Fibroblast of skin of scalp (primary cell): ENCODE results near the gene KRTAP4-7.
"Not testable (repeated sequence)": the region's sequence is repeated elsewhere in the genome, so short reads cannot be mapped to it uniquely, and the experiment has no call there.

Source experiments
- DNase-seq: peaks from one replicate; pipeline ENCODE4 v3.0.0-alpha.2; 2013

Gene KRTAP4-7

DNA sequence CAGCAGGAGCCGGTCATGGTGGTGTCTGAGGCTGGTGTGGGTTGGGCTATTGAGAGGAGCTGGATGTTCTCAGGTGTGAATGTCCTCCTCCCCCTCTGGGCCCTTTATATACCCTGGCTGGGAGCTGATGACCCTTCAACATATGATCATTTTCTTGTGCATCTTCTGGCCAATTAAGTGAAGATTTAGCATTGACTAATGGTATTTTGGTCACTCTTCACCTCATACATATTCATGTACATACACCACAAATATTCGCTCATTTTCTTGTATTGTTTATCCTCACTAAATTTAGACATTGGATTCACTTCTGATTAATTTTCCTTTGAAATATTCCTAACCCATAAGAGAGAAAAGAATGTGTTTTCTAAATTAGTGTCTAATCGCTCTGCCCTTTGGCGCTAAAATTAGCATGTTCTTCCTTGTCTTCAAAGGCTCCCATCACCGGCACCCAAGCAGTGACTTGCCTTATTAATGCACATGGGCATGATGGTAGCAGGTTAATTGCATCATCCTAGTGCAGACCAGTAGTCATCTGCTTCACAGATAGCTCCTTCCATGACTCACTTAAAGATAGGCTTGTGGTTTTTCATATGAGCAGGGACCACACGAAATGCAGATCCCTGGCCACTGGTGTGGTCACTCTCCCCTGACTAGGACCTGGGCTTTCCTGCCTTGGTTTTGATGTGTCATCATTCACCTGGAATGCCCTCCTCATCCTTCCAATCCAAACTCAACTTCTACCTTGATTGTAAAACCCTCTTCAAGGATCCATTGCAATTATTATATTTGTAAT, 17.9 kb upstream of the KRTAP4-7 start, which contains the start of gene KRTAP2-4:
Gene KRTAP2-4, minus strand, starts transcription at position 51 of the 796 bp plus-strand sequence. Its CDS starts 34 bp downstream, at position 17.
- peak; percentile 86 for DNase-seq

DNA sequence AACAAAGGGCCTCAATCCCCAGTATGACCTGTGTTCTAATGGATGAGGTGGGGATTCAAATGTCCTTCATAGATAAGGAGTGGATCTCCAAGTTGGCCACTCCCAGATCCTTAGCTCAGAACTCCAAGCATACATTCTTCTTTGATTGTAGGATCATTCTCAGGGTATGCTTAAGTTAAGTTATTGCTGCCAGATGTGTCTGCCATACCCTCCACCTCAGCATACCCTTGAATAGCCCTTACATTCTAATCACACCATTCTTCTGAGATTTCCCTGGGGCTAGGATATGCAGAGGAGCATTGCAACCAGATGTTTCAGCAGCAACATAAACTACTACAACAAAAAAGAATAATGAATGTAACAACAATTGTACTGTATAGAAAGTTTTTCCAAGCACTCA, 16.7 kb upstream of the KRTAP4-7 start:
- DNase-seq: peak; percentile 74

DNA sequence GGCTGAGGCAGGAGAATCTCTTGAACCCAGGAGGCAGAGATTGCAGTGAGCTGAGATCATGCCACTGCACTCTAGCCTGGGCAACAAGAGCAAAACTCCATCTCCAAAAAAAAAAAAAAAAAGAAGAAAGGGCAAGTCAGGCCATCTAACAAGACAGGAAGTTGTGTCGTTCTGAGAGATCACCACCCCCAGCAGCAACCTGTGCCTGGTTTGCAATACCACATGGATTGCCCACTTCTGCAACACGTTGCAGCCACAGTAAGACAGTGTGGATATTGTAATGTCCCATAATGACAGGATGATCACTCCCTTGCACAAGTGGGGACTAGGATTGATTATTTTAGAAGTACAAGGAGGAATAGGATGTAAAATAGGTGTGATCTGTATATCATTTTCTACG, 14.9 kb upstream of the KRTAP4-7 start:
- DNase-seq: no peak

DNA sequence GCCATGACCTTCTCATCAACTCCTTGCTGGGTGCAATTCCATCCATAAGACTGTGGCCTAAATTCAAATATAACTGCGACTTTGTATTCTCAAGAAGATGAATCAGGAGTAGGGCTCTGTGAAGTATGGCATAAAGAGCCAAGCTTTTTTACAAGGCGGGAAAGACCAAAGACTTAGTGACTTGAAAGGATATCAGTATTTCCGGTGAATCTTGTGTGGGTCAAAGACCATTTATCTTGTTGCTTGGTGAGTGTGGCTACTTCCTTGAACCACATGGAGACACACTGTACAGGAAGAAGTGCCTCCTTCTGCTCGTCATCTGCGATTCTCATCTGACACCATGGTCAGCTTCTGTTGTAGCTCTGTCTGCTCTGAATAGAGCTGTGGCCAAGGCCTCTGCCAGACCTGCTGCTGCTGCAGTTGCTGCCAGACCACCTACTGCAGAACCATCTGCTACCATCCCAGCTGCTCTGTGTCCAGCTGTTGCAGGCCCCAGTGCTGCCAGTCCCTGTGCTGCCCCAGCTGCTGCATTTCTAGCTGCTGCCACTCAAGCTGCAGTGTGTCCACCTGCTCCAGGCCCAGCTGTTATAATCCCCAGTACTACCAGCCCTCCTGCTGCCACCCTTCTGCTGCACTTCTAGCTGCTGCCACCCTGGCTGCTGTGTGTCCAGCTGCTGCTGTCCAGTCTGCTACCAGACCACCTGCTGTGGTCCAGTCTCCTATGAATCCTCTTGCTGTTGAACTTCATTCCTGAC, 12.2 kb upstream of the KRTAP4-7 start:
- DNase-seq: no peak

DNA sequence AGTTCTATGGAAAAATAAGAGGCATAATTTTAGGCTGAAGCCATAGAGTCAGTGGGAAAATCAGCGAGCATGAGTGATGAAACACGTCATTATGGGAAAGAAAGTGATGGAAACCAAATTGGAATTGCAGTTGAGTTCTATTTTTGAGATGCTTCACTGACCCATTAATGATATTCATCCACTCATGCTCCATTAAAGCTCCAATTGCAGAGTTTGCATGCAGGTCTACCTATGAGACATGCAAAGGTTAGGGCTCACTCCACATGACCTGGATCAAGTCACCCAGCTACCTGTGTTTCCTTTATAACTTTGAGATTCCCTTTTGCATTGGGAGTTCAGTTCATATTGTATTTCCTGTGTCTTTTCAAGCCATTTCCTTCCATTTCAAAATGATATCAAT, 10.3 kb upstream of the KRTAP4-7 start:
- no peak for DNase-seq

DNA sequence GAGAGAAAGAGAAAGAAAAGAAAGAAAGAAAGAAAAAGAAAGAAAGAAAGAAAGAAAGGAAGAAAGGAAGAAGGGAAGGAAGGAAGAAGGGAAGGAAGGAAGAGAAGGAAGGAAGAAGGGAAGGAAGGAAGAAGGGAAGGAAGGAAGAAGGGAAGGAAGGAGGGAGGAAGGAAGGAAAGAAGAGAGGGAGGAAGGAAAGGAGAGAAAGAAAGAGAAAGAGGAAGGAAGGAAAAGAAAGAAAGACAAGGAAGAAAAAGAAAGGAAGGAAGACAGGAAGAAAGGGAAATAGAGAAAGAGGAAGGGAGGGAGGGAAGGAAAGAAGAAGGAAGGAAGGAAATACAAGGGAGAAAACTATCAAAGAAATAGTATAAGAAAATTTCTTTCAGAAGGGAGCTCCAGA, 7.2 kb upstream of the KRTAP4-7 start:
- DNase-seq: no peak

DNA sequence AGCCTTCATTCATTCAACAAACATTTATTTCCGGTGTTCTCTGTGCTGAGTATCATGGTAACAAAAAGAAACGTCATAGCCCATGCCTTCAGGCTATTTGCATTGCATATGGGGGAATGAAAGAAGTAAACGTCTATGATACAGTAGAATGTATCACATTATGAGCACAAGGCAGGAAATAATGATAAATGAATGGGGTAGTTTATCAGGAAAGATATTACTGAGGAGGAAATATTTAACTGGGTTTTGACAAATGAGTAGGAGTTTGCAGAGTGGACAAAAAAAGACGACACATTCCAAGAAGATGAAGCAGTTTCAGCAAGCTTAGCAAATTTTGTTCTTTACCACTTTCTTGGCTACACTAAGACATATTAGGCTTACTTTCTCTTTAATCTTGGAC, 1.3 kb upstream of the KRTAP4-7 start:
- DNase-seq: no peak

DNA sequence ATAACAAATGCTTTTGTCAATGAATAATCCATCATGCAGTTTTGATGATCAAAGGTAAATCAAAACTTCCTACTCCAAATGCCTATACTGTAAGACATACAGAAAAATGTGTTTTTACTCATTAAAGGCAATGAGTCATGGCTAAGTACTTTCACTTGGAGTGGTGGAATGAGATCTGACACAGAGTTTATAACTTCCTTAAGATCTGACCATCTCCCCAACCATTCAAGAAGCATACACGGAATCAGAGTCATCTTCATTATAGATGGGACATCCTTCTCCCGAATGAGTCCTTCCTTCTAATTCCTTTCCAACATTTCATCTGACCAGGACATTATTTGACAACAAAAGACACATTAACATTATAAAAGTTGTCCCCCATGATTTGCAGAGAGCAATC, 523 bp upstream of the KRTAP4-7 start:
- DNase-seq: peak; percentile 78

DNA sequence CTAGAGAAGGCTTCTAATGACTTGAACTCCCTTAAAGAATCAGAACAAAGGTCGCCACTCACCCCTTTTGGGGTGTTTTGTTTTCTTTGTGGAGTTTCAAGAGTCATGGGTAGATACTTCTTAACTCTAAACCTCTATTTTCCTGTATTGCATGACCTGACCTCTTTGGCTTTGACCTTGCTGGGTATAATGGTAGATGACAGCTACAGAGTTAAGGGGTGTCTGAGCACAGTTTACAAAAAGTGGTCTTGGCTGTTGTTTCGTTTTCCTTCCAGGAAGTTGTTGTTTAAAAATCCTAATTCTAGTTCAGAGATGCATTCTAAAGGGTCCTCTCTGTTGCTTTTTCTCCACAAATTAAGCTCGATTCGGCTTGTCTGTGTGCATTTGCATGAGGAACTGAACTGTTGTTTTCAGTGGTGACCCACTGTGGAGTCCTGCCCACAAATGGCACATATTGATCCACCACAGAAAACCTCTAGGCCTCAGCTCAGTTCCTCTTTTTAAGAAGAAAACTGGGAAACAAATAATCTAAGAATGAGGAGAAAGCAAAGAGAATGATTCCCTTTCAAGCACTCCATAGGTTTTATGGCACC, 4.9 kb downstream of the KRTAP4-7 start:
- not testable (repeated sequence) for DNase-seq

DNA sequence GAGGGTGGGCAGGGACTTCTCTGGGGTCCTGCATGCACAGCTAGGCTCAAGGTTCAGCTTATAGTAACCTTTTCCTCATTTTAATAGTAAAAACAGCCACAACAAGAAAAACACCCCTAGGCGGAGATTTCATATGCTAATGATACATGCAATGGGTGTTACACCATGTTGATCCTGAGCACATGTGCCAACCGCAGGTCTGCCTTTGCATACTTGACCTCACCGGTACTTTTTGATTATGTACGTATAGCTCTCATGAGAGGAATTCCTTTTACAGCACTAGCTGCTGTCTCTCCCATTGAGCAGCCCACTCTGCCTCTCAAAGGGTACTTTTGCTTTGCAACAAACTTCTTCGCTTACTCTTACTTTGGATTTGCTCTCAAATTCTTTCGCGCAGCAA, 12.1 kb downstream of the KRTAP4-7 start:
- no peak for DNase-seq

DNA sequence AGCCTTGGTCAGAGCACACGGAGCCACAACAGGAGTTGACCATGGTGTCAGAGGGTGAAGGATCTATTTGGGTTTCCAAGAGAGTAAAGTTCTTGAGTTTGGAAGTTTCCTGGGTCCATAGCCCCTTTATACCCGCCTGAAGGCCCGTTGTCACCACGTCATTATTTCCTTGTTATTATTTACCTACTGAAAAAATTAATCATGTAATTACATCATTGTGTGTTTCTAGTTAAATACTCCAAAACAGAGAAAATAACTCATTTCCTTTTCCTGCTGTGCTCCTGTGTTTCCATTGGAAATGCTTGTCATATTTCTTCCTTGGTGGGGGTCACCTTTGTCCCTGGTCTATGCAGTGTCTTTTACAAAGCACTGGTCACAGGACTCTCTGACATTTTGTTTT, 14.1 kb downstream of the KRTAP4-7 start, which contains the start of gene KRTAP4-8:
Gene KRTAP4-8, minus strand, starts transcription at position 101 of the 400 bp plus-strand sequence. Its CDS starts 58 bp downstream, at position 43.
- no peak for DNase-seq

DNA sequence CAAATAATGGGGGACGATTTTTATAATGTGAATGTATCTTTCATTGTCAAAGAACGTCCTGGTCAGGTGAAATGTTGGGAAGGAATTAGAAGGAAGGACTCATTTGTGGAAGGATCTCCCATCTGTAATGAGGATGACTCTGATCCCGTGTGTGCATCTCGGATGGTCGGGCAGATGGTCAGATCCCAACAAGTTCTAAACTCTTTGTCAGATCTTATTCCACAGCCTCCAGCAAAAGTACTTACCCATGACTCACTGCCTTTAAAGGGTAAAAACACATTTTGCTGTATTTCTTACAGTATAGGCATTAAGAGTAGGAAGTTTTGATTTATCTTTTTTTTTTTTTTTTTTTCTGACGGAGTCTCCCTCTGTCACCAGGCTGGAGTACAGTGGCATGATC, 14.5 kb downstream of the KRTAP4-7 start:
- DNase-seq: peak; percentile 70

DNA sequence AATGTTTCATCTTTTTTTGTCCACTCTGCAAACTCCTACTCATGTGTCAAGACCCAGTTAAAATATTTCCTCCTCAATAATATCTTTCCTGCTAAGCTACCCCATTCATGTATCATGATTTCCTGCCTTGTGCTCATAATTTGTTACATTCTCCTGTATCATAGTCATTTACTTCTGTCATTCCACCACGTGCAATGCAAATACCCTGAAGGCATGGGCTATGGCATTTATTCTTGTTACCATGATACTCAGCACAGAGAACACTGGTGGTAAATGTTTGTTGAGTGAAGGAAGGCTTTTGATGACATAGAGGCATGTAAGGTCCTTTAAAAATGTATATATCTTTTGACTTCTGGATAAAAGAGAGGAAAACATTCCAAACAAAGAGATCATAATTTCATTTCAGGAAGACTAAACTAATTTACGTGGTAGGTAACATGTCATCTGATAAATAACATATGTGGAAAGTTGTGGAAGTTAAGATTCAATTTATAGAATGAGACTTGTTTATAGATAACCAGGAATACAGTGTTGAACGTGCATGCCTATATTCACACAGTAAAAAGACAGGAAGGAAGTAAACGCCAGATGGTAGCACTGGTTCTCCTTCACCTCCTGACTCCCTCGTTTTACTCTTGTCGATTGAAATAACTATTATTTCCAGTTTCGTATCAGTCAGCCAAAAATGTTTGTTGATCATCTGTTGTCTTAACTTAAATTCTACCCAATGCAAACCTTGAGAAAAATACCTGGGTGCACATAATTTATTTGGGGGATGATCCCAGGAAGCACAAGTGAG, 15.9 kb downstream of the KRTAP4-7 start:
- peak; percentile 91 for DNase-seq

DNA sequence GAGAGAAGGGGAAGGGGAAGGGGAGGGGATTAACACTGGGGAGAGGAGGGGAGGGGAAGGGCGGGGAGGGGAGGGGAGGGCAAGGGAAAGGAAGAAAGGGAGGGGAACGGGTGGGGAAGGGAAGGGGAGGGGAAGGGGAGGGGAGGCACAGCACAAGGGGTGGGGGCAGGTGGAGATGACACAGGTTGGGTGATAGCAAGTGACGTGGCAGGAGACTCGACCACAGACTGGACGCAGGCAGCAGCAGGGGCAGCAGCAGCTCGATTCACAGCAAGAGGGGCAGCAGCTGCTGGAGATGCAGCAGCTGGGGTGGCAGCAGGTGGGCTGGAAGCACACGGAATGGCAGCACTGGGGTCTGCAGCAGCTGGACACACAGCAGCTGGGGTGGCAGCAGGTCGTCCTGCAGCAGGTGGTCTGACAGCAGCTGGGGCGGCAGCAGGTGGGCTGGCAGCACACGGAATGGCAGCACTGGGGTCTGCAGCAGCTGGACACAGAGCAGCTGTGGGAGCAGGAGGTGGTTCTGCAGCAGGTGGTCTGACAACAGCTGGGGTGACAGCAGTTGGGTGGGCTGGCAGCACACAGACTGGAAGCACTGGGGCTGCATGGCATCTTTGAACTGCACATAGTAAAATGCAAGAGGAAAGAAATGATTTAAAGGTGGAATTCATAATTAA, 17.8 kb downstream of the KRTAP4-7 start, which contains the start of gene KRTAP4-16:
Gene KRTAP4-16, minus strand, starts transcription at position 624 of the 674 bp plus-strand sequence. Its CDS starts 0 bp downstream, at position 624.
- no peak for DNase-seq

DNA sequence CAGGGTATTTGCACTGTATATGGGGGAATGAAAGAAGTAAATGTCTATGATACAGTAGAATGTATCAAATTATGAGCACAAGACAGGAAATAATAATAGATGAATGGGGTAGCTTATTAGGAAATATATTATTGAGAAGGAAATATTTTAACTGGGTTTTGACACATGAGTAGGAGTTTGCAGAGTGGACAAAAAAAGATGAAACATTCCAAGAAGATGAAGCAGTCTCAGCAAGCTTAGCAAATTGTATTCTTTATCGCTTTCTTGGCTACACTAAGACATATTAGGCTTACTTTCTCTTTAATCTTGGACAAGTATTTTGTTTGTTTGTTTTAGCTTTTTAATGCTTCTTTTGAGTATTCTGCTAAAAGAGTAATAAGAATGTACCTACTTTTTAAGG, 19.9 kb downstream of the KRTAP4-7 start:
- no peak for DNase-seq

DNA sequence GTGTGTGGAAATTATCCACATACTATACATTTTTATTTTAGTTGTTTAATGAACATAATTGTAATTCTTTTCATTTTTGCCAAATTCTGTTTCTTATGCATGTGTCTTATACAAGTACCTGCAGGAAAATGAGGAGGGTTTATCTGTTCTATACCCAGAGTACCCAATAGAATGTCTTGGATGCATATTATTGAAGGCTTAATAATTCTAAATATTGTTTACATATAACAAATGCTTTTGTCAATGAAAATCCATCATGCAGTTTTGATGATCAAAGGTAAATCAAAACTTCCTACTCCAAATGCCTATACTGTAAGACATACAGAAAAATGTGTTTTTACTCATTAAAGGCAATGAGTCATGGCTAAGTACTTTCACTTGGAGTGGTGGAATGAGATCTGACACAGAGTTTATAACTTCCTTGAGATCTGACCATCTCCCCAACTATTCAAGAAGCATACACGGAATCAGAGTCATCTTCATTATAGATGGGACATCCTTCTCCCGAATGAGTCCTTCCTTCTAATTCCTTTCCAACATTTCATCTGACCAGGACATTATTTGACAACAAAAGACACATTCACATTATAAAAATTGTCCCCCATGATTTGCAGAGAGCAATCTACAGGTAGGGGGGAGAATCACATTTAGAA, 20.6 kb downstream of the KRTAP4-7 start:
- peak; percentile 84 for DNase-seq

DNA sequence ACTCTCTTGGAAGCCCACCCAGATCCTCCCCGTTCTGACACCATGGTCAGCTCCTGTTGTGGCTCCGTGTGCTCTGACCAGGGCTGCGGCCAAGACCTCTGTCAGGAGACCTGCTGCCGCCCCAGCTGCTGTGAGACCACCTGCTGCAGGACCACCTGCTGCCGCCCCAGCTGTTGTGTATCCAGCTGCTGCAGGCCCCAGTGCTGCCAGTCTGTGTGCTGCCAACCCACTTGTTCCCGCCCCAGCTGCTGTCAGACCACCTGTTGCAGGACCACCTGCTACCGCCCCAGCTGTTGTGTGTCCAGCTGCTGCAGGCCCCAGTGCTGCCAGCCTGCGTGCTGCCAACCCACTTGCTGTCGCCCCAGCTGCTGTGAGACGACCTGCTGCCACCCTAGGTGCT, 21.4 kb downstream of the KRTAP4-7 start, which contains the start of gene KRTAP4-9:
Gene KRTAP4-9, plus strand, starts transcription at position 43 of the 400 bp plus-strand sequence. Its CDS starts 0 bp downstream, at position 43.
- DNase-seq: not testable (repeated sequence)

DNA sequence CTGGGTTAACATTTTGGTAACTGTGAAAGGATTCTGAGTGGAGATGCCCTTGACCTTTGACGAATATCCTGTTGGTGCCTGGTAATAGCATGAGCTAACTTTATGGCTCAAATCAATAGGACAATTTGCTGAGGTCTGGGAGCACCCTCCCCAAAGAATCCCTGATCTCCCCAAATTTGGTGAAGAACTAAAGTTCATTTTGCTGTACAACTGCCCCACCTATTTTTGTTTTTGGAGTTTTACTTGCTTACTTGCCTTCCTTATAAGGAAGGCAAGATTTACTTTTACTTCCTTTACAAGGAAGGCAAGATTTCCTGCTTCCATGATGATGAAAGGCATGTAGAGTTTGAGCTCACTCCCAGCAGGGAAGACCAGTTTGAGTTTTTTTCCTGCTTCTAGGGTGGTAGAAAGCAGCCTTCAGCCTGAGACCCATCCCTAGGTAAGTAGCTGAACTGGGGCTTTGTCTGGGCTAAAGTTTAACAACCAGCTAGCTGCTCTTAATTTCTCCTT, 24.0 kb downstream of the KRTAP4-7 start:
- DNase-seq: peak; percentile 34

DNA sequence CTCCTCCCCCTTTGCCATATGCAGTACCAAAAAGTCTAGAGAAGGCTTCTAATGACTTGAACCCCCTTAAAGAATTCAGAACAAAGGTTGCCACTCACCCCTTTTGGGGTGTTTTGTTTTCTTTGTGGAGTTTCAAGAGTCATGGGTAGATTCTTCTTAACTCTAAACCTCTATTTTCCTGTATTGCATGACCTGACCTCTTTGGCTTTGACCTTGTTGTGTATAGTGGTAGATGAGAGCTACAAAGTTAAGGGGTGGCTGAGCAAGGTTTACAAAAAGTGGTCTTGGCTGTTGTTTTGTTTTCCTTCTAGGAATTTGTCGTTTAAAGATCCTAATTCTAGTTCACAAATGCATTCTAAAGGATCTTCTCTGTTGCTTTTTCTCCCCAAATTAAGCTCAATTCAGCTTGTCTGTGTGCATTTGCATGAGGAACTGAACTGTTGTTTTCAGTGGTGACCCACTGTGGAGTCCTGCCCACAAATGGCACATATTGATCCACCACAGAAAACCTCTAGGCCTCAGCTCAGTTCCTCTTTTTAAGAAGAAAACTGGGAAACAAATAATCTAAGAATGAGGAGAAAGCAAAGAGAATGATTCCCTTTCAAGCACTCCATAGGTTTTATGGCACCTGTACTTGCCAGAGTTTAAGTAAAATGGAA, 24.9 kb downstream of the KRTAP4-7 start:
- not testable (repeated sequence) for DNase-seq
